Stimulated activated CD4-positive, alpha-beta T cell treated with anti-CD3 and anti-CD28 coated beads, Interleukin-1b, Interleukin-23, amount 100 ng/mL, for 24 hours (primary cell): Measurements from ENCODE around the gene ILKAP.
"Not testable (repeated sequence)": the region's sequence is repeated elsewhere in the genome, so short reads cannot be mapped to it uniquely, and the experiment has no call there.

ENCODE experiments used
- DNase-seq, 4 experiments: peaks; one replicate each; pipeline ENCODE4 v3.0.0-alpha.2; 2020; ENCODE audit warnings: low read depth in 4 of 4, low spot score in 1 of 4

The ILKAP gene

DNA sequence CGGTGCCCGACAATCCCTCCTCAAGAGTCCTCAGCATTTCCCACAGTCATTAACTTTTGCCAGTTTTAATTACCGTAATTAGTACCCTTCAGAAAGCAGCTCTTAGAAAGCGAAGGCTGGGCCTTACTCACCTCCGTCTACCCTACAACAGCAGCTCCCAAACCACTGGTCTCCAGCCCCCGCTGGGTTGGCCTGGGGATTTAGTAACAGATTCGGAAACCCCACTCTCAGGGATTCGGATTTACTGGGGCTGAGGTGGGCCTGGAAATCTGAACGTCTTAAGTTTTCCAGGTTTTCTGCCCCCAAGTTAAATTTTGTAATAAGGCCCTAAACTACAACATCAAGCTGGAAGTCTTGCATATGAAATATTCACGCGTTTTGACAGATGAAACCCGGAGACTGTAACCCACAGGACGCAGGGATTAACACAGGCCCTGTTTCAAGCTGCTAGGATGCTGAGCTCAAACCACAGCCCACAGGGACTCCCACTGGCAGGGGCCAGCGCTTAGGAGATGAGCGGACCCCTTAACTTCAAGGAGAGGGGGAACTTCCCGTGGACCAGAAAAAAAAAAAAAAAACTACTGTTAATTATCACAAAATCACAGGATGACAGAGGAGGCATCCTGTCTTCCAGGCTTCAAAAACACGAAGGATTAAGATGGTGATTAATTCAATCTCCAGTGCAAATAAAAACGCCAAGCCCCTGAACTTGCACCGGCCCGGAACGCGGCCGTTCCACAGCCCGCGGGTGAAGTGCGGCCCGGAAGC lies 985 bp downstream of the ILKAP start:
- DNase-seq = no peak

GRCh38 chr2:238190445-238190844 lies 13.1 kb downstream of the ILKAP start:
- no peak for DNase-seq

GRCh38 chr2:238187618-238188548 lies 15.6 kb downstream of the ILKAP start:
- DNase-seq = no peak

DNA sequence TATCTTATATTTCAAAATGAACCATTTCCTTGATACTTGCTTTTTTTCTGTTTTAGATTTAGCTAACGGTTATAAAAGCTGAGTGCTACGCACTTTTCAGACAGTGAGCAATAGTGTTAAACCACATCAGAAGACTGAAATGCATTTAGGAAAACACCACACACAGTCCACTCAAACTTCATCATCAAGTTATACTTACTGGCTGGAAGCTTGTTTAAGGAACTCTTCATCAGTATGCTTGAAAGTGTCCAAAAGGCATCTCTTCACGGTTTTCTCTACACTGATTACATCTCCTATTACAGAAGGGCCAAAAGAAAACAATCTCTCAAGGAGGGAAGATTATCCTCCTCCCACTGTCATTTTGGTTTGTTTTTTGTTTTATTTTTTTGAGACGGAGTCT lies 19.7 kb downstream of the ILKAP start:
- no peak for DNase-seq

DNA sequence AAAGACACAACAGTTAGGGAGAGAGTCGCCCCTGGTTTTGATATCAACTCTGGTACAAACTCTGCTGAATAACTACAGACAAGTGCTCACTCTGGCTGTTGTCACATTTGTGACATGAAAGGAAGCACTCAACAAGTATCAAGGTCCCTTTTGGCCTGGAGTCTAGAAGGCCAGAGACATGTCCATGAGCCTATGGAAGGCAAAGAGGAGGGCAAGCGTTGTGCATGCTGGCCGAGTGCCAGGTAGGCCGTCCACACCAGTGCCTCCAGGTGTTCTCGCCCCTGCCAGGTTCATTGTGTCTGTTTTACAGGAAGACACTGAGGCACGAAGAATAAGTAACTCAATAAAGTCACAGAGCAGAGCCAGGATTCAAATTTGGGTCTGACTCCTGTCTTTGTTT lies 21.1 kb downstream of the ILKAP start:
- DNase-seq = no peak

- no peak for DNase-seq
Observed at GRCh38 chr2:238180554-238180953, 22.9 kb downstream of the ILKAP start.

DNA sequence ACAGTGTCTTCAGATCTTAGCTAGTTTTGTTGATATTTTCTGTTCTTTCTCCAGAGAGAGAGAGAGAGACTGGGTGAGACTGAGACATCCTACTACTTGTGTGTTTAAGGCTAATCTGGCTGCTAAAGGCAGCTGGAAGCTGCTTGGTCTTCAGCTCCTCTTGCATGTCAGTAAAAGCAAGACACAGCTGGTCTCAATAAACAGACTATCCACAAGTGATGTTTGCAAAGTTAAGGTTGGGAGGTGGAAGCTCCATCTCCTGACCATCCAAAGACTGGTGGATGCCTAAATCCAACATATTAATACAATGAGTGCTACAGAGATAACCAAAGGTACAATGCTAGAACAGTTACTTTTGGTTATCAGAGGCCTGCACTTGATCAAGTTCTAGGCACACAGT lies 26.9 kb downstream of the ILKAP start:
- DNase-seq = no peak

- DNase-seq = no peak
Observed at GRCh38 chr2:238174701-238175100, 28.8 kb downstream of the ILKAP start.

- DNase-seq = no peak
Observed at GRCh38 chr2:238174291-238174690, 29.2 kb downstream of the ILKAP start.

DNA sequence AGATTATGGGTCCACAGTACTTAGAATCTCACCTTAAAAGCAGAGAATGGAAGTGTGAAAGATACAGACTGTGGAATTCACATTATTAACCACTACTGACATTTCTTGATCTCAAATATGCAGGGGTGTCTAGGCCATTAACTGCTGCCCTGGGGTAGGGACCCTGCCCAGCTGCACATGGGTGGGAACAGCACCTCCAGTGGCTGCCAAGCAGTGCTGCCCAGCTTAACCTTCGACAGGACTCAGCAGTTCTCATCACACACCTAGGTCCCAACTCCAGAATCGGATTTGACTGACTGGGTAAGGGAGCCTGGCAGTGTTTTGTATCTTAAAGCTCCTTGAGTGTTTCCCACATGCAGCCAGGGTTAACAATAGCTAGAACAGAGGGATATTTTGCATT lies 29.8 kb downstream of the ILKAP start:
- no peak for DNase-seq

DNA sequence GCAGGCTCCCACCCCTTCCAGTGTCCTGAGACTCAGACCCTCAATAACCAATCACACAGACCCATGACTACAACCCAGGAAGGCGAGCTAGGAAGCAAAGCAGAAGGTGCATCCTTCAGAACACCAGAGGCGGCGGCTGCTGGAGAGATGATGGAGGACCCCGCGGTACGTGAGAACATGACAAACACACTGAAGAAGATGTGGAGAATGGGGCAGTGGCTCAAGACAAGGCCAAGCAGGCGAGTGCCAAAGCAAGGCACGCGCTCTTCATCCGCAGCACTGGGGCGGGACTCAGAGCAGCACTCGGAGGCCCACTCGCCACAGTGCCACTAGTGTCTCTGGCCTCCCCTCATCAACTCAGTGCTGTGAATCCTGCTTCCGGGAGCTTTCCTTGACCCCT lies 31.1 kb downstream of the ILKAP start:
- no peak for DNase-seq

DNA sequence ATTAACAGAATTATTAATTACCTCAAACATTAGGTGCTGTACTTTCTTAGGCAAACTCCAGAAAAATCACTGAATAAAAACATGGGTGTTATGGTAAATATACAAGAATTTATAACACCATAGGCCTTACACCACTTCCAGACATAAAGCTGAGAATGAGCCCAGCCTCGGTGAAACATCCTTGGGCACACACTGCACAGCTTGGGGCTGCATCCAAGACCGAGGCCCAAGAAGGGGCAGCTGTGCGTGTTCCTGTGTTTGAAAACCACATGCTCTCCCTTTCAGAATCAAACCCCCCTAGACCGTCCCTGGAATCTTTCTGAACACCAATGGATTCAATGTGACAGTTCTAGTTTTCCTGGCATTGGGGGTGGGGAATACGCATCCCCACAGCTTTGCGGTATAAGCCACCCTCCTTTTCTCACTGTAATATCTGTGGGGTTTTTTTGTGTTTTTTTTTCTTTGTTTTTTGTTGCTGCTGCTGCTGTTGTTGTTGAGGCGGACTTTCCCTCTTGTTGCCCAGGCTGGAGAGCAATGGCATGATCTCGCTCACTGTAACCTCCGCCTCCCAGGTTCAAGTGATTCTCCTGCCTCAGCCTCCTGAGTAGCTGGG lies 31.8 kb downstream of the ILKAP start:
- no peak for DNase-seq

- not testable (repeated sequence) for DNase-seq
Observed at GRCh38 chr2:238171072-238171431, 32.4 kb downstream of the ILKAP start.

DNA sequence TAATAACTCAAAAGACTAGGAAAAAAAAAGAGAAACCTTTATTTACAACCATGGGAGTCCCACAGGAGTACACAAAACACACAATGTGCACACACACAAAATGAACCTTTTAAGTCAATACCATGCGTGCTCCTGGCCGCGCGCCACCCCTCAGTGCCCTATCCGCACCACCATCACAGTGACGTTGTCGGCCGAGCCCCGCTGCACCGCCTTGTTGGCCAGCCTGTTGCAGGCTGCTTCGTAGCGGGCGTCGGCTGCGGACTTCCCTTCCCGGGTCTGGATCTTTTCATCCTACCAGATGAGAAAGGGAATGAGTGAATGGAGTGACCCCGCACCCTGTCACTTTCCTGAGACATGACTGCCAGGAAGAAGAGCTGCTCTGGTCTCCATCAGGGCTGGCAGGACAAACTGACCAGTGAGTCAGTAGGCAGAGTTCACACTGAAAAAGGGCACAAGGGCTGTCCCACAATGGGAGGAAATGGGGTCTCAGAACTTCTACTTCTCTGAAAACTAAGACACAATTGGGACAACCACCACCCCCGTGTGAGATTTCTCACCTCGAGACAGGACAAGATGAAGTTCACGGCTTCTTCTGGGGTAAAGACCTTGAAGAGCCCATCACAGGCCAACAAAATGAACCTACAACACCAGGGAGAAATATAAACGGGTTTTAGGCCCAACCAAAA lies 33.0 kb downstream of the ILKAP start:
- no peak for DNase-seq

DNA sequence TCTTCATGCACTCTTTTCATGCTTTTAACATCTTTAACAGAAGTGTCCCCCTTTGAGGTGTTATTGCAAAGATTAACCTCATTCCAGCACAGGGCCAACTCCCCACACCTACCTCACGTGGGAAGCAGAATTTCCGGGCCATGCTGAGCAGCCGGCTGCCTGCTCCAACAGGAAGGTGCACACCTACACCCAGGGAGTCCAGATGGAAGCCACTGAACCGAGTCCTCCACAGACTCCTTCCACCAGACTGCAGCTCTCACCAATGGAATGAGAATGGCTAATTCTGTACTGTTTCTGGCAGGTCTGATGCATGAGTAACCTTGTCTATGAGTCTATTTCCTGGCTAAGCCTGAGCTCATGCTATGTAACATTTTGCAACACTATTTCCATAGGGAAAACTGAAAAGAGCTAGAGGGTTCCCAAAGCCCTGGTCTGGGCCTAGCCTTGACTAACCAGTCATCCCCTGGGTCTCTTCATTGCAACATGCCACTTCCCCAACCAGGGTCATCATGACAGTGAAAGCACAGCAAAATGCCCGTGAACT lies 33.7 kb downstream of the ILKAP start:
- DNase-seq = no peak

- no peak for DNase-seq
Observed at GRCh38 chr2:238169048-238169707, 34.3 kb downstream of the ILKAP start.

DNA sequence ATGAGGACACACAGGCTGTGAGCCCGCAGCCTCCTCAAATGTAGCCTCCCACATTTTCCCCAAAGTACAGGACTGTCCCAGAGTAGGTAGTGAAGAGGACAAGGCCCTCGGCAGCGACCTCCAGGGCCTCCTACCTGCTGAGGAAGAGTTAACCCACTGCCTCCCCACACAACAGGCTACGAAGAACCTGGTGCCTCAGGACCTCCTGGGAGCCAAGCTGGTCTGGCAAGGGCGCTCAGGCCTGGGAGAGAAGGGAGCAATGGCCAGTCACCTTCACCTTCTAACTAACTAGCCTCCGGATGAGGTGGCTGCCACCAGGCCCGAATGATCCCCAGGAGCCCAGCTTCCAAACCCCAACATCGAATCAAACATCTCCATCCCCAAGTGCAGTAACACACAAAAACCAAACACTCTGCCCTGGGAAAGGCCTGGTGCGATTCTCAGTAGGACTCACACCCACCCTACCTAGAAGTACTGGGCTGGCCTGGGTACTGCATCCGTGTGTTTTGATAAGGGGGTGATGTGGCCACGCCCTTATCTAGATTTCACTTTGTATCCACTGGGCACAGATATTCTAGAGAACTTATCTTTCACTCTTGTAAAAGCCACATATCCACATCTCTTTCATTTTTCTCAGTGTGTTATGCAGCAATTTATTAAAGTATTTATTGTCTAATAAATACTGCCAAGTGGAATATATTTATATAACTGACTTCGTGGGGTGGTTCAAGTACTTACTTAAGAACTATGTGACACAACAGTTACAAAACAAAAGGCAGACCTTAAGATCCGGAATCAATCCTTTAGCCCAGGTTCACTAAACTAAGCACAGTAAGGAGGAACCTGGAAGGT lies 35.1 kb downstream of the ILKAP start:
- no peak for DNase-seq

DNA sequence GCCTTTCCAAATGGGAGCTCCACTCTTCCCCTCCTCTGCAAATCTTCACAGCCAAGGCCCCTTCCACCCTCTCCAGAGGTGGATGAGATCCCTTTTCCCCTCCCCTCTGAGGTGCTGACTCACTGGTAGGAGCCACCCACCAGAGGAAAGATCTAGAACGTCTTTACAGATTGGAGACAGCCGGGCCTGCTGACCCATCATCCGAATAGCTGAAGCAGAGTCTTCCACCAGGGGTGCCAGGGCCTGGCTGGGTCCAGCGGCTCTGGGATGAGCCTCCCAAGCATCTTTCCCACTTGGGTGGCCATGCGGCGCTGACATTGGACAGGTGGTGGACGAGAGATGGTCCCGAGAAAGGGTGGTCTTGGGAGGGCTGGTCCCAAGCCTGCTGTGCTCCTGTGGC lies 35.7 kb downstream of the ILKAP start:
- no peak for DNase-seq

DNA sequence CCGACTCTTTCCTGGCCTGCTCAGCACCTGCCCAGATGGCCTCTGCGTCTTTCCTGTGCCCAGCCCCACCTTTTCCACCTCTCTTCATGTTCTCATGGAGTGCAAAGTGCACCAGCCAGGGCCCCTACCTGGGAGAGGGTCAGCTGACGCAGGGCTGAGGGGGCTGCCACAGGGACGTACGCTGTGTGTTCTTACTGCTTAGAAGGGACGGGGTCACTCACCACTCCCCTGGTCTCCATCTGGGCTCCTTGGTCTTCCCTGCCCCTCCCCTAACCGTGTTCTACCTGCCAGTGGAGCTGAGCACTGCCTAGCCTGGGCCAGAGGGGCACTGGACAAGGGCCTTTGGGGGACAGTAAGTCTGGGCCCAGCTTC lies 36.2 kb downstream of the ILKAP start:
- DNase-seq = no peak
